DLD1 (cell line): ENCODE results near the gene RCBTB1.

Source experiments
- in situ Hi-C: cut with HindIII; loops from 2 replicates; pipeline ENCODE4 v1.10.0; 2017; ENCODE audit warnings: low sequenced_read_pairs

The RCBTB1 gene

GRCh38 chr13:49563516-49563915, 21.8 kb downstream of the RCBTB1 start:
- in situ Hi-C loops, result no loop called here

GRCh38 chr13:49561062-49561410, 24.3 kb downstream of the RCBTB1 start:
- in situ Hi-C loops, result no loop called here

- in situ Hi-C loops, result no loop called here
Observed at GRCh38 chr13:49560270-49561061, 24.9 kb downstream of the RCBTB1 start.

GRCh38 chr13:49559006-49559405, 26.4 kb downstream of the RCBTB1 start:
- in situ Hi-C loops, result no loop called here

- in situ Hi-C loops, result no loop called here
Observed at GRCh38 chr13:49554387-49554786, 31.0 kb downstream of the RCBTB1 start.

GRCh38 chr13:49553888-49554287, 31.5 kb downstream of the RCBTB1 start:
- in situ Hi-C loops, result no loop called here

- in situ Hi-C loops, result no loop called here
Observed at GRCh38 chr13:49550942-49551644, 34.3 kb downstream of the RCBTB1 start.

GRCh38 chr13:49549289-49549688, 36.1 kb downstream of the RCBTB1 start:
- in situ Hi-C loops, result no loop called here

- in situ Hi-C loops, result no loop called here
Observed at GRCh38 chr13:49546561-49546960, 38.8 kb downstream of the RCBTB1 start.

GRCh38 chr13:49545661-49546060, 39.7 kb downstream of the RCBTB1 start:
- in situ Hi-C loops, result no loop called here

- in situ Hi-C loops, result no loop called here
Observed at GRCh38 chr13:49543656-49544055, 41.7 kb downstream of the RCBTB1 start.

- in situ Hi-C loops, result no loop called here
Observed at GRCh38 chr13:49540552-49540951, 44.8 kb downstream of the RCBTB1 start.

- in situ Hi-C loops, result no loop called here
Observed at GRCh38 chr13:49539746-49540145, 45.6 kb downstream of the RCBTB1 start.

- in situ Hi-C loops, result no loop called here
Observed at GRCh38 chr13:49539313-49539712, 46.0 kb downstream of the RCBTB1 start.

GRCh38 chr13:49538404-49538803, 47.0 kb downstream of the RCBTB1 start:
- in situ Hi-C loops, result no loop called here

- in situ Hi-C loops, result no loop called here
Observed at GRCh38 chr13:49536144-49536873, 49.0 kb downstream of the RCBTB1 start.

GRCh38 chr13:49533591-49534269, 51.6 kb downstream of the RCBTB1 start:
- in situ Hi-C loops, result no loop called here

GRCh38 chr13:49533011-49533410, 52.3 kb downstream of the RCBTB1 start:
- in situ Hi-C loops, result no loop called here

- in situ Hi-C loops, result no loop called here
Observed at GRCh38 chr13:49532593-49532992, 52.8 kb downstream of the RCBTB1 start.

GRCh38 chr13:49530457-49530856, 54.9 kb downstream of the RCBTB1 start:
- in situ Hi-C loops, result no loop called here

GRCh38 chr13:49528161-49528560, 57.2 kb downstream of the RCBTB1 start:
- in situ Hi-C loops, result no loop called here
